ENCODE data around the gene SCUBE1. TPM values are rescaled to one million over a fixed set of nuclear protein-coding genes. Genes with fewer than 3 reads are reported as not detected.

The SCUBE1 gene
- total and polyA plus RNA-seq, 2 of the 8 experiments (the other 6 are each of a cell fraction or from before 2014, with no cell fraction given): 2.3 to 4.9 TPM

- TF ChIP-seq CTBP2 (IDR thresholded peaks at IDR 0.05; ENCODE audit: borderline replicate concordance, insufficient read depth, insufficient read length, low read length) (no peak), POLR2A (IDR thresholded peaks at IDR 0.05; ENCODE audit: control extremely low read depth in 1 of 2, low read depth in 2 of 2, low read length in 2 of 2) (no peak), PHF8 (conservative IDR thresholded peaks at IDR 0.05; ENCODE audit: low read depth, low read length) (no peak), CHD7 (IDR thresholded peaks at IDR 0.05; ENCODE audit: insufficient replicate concordance, low read length) (no peak), SIN3A (conservative IDR thresholded peaks at IDR 0.05 in 1 of 2, IDR thresholded peaks at IDR 0.05 in 1 of 2; ENCODE audit: low read depth in 1 of 2, low read length in 2 of 2) (no peak), KDM1A (IDR thresholded peaks at IDR 0.05; ENCODE audit: borderline replicate concordance, low read length) (no peak)
Observed at GRCh38 chr22:43205261-43205691, 137.9 kb downstream of the SCUBE1 start (continued).
